NCI-H2081 treated with DMSO at 0.1 percent for 48 hours (cell line): ENCODE measurements around the gene PAMR1.

Experiments used
- DNase-seq: peaks from one replicate; lab custom pipeline; 2025; lab: John Stamatoyannopoulos, UW

Gene PAMR1

GRCh38 chr11:35436581-35437250, 88.7 kb downstream of the PAMR1 start:
- no peak for DNase-seq

- DNase-seq: no peak
These were observed 91.8 kb downstream of the PAMR1 start for GRCh38 chr11:35433588-35433987.

GRCh38 chr11:35432464-35432863, 93.0 kb downstream of the PAMR1 start:
- no peak for DNase-seq

- no peak for DNase-seq
These were observed 98.3 kb downstream of the PAMR1 start for GRCh38 chr11:35427071-35427470.

GRCh38 chr11:35426351-35426750, 99.1 kb downstream of the PAMR1 start:
- DNase-seq: no peak

GRCh38 chr11:35425603-35426212, 99.7 kb downstream of the PAMR1 start:
- DNase-seq: no peak

GRCh38 chr11:35424157-35424940, 101.1 kb downstream of the PAMR1 start:
- no peak for DNase-seq

- no peak for DNase-seq
These were observed 105.0 kb downstream of the PAMR1 start for GRCh38 chr11:35420371-35420770.

GRCh38 chr11:35419830-35420333, 105.5 kb downstream of the PAMR1 start:
- DNase-seq: no peak

GRCh38 chr11:35419184-35419829, 106.1 kb downstream of the PAMR1 start, which contains the start of gene SLC1A2:
Gene SLC1A2 (minus strand): TSS chr11:35419558. CDS start chr11:35418966, 592 bp downstream.
- no peak for DNase-seq

- no peak for DNase-seq
These were observed 106.9 kb downstream of the PAMR1 start for GRCh38 chr11:35418282-35419183.

- DNase-seq: no peak
These were observed 109.9 kb downstream of the PAMR1 start for GRCh38 chr11:35415487-35415886.

- no peak for DNase-seq
These were observed 110.6 kb downstream of the PAMR1 start for GRCh38 chr11:35414776-35415175.

GRCh38 chr11:35414311-35414710, 111.1 kb downstream of the PAMR1 start:
- DNase-seq: no peak

GRCh38 chr11:35413598-35413997, 111.8 kb downstream of the PAMR1 start:
- no peak for DNase-seq

GRCh38 chr11:35412285-35412684, 113.1 kb downstream of the PAMR1 start:
- no peak for DNase-seq

GRCh38 chr11:35407041-35407440, 118.4 kb downstream of the PAMR1 start:
- DNase-seq: no peak

- DNase-seq: no peak
These were observed 121.0 kb downstream of the PAMR1 start for GRCh38 chr11:35404388-35404775.

- no peak for DNase-seq
These were observed 121.5 kb downstream of the PAMR1 start for GRCh38 chr11:35403765-35404387.

- no peak for DNase-seq
These were observed 122.4 kb downstream of the PAMR1 start for GRCh38 chr11:35402751-35403660.
